CD4-positive, alpha-beta T cell treated with Interleukin-21 for 1 hour (primary cell): ENCODE measurements around the gene CPSF6.
A peak's percentile ranks its signal among the peaks of the same experiment; 100 is the strongest.
"Not testable (repeated sequence)": the region's sequence is repeated elsewhere in the genome, so short reads cannot be mapped to it uniquely, and the experiment has no call there.

Experiments
- DNase-seq: peaks from one replicate; pipeline ENCODE4 v3.0.0-alpha.2; 2020

CPSF6 gene, protein sequence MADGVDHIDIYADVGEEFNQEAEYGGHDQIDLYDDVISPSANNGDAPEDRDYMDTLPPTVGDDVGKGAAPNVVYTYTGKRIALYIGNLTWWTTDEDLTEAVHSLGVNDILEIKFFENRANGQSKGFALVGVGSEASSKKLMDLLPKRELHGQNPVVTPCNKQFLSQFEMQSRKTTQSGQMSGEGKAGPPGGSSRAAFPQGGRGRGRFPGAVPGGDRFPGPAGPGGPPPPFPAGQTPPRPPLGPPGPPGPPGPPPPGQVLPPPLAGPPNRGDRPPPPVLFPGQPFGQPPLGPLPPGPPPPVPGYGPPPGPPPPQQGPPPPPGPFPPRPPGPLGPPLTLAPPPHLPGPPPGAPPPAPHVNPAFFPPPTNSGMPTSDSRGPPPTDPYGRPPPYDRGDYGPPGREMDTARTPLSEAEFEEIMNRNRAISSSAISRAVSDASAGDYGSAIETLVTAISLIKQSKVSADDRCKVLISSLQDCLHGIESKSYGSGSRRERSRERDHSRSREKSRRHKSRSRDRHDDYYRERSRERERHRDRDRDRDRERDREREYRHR

DNA sequence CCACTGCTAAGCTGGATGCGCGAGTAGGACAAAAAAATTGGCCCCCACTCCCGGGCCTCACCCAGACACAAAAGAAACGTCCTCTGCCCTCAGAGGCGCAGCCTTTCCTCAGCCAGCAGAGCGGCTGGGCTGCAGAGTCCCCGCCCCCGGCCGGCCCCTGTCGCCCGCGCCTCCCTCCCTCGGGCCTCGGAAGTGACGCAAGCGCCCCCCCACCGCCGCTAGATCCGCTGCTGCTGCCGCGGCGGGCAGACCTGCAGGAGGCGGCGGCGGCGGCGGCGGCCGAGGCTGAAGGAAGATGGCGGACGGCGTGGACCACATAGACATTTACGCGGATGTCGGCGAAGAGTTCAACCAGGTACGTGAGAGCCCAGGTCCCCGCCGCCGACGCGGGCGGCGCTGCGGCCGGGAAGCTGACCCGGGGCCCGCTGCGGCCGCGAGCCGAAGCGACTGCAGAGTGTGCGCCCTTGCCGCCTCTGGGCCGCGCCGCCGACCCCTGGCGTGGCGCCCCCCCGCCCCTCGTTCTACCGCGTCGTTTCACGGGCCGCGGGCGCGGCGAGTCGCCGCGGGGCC, at the start of gene CPSF6:
TSS of gene CPSF6 (plus strand) at position 218 of the 570 bp plus-strand sequence. CDS start at position 296, 78 bp downstream.
- DNase-seq = peak; percentile 96

DNA sequence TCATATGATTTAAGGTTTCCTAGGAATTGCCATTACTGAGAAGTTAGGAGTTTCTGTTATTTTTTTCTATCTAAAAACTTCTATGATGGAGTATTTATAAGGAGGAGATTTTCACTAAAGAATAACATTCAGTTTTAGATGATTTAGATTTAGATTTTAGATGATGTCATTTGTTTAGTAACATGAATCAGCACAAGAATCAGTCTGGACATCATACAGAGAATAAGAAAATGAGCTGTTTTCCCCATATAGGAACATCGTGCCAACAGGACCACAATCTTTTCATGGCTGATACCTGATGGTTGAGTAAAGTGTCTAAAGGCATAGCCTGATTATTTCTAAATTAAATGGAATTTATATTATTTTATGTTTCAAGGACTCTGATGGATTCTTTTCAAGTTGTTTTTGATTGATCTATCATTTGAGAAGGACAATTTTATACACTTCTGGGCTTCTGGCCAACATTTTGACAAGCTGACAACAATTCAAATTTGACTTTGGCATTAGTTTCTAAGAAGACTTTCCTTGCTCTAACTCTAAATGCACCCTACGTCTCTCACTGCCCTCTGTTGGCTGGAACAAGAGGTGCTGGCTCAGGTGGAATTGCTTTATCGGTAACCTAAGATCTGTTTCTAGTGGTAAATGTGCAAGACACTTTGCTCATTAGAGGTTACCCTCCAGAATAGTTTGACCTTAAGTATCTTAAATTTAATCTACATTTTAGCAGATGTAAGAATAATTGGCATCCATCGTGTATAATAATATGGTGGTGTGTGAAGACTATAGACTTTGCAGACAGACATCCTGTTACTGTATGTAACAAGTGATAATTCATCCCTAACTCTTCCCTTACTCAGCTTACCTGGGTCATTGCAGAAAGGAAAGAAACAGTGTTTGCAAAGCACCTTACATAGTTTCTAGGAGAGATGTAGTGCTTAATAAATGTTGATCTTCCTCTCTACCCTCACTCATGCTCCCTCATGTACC, 42.8 kb upstream of the CPSF6 start:
- no peak for DNase-seq

DNA sequence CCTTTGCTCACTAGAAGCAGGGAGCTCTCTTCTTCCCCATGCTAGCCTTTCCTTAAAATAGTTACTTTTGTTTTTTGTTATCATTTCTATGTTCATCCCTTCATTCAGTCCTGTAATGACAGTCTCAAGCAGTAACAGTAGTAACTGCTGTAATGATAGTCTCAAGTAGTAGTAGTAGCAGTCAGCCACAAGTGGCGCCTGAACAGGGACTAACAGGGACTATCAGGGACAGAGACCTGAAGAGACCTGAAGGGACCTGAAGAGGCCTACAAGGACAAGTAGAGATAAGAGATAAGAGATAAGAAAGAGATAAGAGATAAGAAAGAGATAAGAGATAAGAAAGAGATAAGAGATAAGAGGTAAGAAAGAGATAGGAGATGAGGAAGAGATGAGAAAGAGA, 39.4 kb upstream of the CPSF6 start:
- not testable (repeated sequence) for DNase-seq

DNA sequence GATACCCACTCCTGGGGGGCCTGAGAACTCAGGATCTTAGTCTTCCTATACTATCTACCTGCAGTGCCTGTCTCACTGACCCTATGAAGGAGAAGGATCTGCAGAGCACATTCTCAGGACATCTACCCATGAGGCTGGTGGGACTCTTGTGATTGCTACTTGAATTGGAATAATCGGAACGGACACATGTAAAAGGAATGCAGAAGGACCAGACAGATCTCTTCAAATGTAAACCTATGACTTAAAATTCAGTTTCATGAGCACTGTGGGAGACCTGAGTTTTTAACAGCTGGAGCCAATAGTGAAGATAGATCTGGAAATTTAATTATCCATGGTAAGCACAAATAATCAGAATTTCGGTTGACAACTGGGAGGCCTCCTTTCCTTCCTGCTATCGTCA, 35.2 kb upstream of the CPSF6 start:
- DNase-seq = no peak

DNA sequence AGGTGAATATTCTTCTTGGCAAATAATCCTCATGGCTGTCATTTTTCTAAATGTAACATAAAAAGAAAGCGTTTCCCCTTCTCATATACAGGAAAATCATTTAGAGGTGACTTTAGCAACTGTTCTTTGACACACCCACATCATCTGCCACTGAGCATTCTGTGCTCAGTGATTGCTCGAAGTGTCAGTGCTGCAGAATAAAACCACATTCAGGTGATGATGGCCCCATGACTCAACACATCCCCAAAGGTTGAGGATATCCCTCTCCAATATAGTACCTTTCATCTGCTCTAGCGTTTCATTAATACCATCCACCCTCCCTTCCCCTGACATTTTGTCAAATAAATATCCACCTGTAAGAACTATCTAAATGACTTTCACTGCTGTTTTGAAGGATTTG, 28.7 kb upstream of the CPSF6 start:
- DNase-seq = no peak

DNA sequence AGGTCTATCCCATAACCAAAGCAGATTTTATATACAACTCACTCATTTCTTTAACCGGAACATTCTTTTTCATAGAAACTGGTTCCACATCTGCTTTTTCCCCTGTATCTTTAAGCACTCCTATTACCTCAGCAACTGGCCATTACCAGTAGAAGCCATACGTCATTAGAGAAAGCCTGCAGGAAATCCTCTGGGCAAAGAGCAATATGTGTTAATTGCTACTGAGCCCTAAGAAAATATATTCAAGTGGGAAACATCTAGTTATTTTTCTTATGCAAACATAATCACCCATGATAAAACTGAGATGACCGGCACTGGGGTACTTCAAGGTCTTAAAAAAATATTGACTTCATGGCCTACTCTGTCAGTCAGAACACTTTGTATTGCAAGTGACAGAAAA, 28.2 kb upstream of the CPSF6 start:
- no peak for DNase-seq

DNA sequence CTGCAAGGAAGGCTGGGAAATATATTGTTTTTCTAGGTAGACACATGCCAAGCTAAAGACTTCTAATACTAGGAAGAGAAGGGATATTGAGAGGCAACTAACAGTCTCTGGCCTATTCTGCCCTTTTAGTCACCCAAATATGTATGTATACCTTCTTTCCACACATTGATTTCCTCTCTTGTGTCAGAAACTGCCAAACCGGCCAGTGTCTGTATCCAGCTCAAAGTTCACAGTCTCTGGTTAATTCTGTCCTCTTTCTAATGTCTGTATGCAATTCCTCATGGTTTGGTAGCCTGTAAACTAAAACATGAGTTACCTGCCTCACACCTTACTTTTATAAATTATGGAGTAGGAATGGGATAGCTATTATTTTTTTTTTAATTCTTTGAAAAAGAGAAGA, 25.2 kb upstream of the CPSF6 start:
- DNase-seq = no peak

DNA sequence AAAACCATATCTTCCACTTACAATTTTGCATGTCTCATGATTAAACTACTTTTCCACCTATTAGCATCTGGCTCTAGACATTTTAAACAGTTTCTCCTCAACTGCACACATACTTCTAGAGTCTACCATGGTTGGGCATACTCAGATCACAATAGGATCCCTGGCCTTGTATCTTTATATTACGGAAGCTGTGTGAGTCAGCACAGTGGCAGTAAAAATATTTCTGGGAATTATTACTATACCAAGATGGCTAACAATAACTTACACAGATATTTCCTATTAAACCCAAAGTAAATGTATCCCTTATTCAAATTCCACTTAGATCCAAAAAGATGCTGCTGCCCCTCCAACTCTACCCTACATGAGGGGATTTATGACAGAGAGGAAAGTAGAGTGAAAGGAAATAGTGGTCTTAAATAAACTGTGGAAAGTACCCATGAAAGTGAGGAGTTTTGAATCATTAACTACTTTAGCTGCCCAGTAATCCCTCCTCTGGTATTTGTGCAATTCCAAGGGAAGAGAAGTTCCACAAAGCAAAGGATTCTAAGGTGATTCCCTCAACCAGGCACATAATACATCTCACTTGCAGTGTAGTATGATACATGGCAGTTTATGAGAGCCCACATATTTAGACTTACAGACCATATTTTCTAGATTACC, 14.0 kb upstream of the CPSF6 start:
- no peak for DNase-seq

DNA sequence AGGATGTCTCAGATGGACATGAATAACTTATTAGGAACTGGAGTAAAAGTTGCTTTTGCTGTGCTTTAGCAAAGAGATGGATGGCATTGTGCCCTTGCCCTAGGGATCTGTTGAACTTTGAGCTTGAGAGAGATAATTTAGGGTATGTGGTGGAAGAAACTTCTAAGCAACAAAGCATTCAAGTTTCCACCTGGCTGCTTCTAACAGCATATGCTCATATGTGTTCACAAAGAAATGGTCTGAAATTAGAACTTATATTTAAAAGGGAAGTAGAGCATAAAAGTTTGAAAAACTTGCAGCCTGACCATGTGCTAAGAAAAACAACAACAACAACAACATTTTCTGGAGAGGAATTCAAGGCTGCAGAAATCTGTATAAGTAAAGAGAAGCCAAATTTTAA, 7.9 kb upstream of the CPSF6 start:
- no peak for DNase-seq

DNA sequence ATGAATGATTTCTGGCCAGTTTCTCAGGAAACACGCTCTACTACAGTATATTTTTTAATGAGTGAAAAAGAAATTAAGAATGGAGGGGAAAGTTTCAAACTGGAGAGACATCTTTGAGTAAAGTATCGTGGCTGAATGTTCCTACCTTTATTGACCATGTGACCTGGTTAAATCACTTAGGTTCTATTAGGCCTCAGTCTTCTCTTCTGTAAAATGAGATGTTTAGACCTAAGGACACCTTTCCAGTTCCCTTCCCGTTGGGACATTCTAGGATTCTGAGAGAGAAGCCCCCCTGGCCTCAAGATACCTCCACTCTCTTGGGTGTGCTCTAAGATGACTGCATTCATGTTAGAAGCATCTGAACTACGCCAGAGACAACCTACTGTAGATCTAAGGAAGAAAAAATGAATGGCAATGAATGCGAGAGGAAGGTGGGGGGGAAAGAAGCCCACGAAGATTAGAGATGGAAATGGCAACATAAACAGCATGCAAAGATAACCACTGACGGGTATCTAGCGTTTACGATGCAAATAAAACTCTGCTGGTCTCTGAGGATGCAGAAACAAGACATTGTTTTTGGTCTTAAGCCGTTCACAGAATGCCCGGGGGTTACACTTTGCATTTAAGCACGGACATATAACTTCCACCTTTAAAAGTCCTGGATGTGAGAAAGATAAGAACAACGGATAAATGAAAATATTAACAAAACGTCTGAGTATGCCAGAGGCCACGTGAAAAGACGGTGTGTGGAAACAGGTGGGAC, 599 bp upstream of the CPSF6 start:
- no peak for DNase-seq

DNA sequence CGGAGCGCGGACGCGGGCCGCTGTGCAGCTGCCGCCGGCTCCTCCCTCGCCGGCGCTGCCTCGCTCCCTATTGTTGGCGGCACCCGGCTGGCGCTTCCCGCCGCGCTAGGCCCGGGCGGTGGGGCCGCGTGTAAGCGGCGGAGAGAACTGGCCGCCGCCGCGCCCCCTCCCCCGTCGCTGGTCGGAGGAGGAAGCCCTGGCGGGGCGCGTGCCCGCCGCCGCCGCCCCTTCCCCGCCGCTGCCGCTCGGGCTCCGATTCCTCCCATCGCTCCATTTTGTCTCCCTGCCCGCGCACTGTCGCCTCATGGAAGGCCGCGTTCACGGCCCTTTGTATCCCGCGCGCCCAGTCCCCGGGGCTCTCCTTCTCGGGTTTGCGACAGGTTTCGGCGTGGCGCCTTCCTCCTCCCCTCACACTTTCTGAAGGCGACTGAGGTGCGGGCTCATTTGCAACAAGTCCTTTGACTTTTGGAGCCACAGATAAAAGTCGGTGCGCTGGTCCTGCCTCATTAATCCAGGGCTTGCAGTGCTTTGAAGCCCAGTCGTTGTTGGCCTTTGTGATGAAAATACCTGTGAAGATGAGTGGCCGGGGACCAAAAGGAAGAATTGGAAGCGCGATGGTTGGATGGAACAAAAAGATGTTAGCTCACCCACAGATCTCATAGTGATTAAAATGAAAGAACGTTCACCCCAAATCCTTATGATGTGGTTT, 707 bp downstream of the CPSF6 start:
- peak; percentile 56 for DNase-seq

DNA sequence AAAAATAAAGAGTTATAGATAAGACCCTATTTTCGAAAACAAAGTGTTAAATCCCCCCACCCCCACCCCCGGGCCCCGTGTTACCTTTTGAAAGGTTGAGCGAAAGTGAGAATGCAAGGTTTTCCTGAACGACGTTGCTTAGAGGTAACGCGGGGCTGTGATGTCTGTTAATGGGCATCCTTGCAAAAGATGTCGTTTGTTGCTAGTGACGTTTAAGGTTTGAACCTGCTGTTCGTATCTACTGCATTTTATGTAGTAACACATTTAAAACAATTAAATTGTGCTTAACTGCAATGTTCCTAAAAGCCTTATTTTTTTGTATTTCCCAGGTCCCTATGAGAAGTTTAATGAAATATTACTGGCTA, 1.2 kb downstream of the CPSF6 start:
- DNase-seq = peak; percentile 56

DNA sequence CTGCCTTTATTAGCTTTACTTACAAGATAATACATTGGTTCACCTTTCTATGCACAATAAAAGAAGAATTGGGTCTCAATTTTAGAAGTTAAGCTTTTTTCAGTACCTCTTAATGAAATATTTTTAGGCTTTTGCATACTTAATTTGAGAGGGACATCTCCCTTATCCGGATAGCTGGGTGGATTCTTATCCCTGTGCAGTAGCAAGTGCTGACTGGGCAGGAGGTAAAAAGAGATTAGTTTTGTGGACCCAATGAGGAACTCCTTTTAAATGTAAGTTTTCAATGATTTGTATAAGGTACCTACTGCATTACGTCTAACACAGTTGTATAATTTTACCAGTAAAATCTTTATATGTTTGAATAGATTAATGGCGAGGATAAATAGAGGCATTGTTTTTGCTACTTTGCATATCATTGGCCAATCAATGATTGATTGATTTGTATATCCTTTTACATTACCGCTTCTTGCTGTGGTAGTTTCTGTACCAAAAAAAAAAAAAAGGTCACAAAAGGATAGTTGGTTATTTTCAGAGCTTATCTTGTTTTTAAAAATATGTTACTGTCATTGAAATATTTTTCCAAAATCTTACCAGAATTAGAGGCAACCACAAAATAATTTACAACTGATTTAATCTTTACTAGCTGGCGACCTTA, 2.2 kb downstream of the CPSF6 start:
- no peak for DNase-seq

DNA sequence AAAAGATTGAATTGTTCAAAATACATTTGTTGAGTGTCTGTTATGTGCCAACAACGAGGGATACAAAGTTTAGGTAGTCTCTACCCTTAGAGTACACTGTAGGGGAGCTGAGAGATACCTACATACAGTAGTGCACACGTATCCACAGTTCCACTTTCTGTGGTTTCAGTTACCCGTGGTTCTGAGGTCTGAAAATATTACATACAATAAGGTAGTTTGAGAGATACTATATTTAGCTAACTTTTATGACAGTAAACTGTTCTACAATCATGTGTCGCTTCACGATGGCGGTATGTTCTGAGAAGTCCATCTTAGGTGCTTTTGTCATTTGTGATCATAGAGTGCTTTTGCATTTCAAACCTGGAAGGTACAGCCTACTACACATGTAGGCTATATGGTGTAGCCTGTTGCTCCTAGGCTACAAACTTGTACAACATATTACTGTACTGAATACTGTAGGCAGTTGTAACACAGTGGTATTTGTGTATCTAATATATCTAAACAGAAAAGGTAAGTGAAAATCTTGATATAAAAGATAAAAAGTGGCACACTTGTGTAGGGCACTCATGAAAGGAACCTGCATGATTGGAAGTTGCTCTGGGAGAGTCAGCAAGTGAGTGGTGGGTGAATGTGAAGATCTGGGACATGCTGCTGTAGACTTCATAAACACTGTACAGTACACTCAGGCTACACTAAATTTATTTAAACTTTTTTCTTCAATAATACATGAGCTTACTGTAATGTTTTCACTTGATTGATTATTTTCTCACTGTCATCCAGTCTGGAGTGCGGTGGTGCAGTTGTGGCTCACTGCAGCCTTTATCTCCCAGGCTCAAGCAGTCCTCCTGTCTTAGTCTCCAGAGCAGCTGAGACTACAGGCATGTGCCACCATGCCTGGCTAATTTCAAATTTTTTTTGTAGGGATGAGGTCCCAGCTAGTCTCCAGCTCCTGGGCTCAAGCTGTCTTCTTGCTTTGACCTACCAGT, 4.0 kb downstream of the CPSF6 start:
- DNase-seq = peak; percentile 22

DNA sequence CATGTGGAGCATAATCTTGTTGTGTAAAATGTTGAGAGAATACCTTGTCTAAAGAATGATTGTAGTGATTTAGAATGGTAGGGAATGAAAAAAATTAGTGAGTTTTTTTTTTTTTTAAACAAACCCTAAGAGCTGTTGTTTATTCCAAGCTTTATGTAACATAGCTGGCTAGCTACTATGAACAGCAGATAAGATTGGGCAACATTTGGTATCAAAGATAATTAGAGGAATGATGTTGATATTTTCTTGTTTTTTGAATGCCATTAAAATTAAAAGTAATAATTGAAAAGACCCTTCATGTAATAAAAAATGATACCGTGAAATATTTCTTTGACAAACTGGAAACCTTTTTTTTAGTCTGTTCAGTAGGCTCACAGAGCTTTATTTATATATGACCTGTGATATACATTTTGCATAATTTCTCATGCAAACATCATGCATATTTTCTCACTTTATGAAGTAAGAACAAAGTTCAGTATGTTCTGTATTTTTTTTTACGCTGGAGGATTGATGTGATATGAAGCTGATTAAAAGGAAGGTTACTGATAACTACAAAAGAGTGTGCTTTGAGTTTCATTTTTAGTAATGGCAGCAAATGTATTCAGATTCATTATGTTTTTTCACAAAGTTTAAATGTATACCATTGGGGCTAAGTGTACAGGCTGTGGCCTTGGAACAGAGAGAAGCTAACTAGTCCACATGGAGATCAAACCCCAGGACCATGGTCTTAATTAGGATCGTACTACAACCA, 8.1 kb downstream of the CPSF6 start:
- DNase-seq = no peak

DNA sequence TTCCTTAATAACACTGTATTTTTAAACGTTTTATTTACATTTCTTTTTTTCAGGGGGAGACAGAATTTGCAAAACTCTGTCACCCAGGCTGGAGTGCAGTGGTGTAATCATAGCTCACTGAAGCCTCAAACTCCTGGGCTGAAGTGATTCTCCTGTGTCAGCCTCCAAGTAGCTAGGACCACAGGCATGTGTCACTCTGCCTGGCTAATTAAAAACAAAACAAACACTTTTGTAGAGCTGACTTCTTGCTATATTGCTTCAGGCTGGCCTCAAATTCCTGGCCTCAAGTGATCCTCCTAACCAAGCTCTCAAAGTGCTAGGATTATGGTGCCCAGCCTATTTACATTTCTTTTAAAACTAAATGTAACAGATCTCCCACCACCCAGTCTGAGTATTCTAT, 12.7 kb downstream of the CPSF6 start:
- no peak for DNase-seq

DNA sequence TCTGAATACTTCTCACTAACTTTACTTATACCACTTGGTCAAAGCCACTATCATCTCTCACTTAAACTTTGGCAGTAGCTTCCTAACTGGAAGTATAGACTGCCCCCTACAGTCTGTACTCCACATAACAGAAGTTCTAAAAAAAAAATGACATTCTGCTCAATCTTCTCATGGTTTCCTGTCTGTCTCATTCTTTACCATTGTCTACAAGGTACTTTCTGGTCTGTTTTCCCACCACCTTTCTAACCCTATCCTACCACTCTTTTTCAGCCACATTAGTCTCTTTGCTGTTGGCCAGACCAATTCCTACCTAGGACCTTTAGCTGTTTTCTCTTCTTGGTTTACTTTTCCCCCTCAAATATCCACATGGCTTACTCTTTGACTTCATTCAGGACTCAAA, 14.7 kb downstream of the CPSF6 start:
- DNase-seq = peak; percentile 75

DNA sequence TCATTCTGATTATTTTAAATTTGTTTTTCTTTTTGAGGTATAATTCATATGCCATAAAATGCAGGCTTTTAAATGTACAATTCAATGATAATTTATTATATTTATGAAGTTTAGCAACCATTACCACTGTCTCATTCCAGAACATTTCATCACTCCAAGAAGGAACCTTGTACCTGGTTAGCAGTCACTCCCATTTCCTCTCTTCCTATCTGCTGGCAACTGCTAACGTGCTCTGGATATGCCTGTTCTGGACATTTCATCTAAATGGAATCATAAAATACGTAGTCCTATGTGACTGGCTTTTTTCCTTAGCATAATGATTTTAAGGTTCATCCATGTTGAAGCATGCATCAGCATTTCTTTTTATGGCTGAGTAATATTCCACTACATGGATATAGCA, 15.5 kb downstream of the CPSF6 start:
- DNase-seq = no peak

DNA sequence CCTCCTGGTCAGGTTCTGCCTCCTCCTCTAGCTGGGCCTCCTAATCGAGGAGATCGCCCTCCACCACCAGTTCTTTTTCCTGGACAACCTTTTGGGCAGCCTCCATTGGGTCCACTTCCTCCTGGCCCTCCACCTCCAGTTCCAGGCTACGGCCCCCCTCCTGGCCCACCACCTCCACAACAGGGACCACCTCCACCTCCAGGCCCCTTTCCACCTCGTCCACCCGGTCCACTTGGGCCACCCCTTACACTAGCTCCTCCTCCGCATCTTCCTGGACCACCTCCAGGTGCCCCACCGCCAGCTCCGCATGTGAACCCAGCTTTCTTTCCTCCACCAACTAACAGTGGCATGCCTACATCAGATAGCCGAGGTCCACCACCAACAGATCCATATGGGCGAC, 19.3 kb downstream of the CPSF6 start:
- no peak for DNase-seq
